Measurements from ENCODE around the gene OR51M1.

The OR51M1 gene

DNA sequence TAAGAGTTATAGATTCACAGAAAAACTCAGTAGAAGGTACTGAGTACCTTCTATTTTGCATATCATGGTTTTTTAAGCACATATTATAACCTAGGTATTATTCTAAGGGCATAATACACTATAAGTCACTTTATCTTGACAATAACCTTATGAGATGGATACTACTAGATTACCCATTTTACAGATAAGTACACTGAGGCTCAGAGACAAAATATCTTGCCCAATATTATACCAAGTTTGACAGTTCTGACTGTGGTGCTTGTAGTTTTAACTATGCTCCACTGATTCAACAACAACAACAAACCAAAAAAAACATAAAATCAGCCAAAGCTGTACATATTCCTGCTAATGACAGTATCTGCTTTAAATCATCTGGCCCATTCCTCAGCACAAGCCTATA is 10.5 kb downstream of the OR51M1 start:
- no peak for DNase-seq

DNA sequence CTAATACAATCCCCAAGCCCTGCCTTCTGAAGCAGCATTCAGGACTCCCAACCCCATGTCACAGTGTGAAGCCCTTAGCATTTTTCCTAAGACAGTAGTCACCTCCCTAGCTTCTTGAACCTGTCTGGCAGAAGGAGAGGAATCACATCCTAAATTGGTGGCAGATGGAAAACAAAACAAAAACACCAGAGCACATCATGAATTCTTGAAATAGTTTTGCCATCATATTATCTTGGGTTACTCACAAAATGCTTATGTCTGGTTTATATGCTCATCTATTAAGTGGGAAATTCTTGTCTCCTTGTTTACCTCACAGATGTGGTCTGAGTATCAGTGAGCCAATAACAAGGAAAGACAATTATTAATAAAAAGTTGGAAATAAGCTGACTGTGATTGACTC is 15.3 kb downstream of the OR51M1 start:
- DNase-seq: no peak

DNA sequence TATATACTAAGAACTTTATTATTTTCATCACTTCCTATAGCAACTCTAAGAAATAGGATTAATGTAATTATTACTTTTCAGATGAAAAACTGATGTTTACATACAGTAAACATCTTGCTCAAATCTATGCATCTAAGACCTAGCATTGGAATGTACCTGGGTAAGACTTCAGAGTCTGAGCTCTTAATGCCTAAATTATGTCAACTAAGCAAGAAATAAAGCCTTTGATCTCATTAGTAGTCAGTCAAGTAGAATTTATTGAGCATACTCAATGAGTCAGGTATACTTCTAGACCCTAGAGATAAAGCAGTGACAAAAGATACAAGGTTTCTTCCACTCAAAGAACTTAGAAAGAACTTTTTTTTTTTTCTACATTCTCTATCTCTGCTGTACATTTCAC is 21.6 kb downstream of the OR51M1 start:
- no peak for DNase-seq

DNA sequence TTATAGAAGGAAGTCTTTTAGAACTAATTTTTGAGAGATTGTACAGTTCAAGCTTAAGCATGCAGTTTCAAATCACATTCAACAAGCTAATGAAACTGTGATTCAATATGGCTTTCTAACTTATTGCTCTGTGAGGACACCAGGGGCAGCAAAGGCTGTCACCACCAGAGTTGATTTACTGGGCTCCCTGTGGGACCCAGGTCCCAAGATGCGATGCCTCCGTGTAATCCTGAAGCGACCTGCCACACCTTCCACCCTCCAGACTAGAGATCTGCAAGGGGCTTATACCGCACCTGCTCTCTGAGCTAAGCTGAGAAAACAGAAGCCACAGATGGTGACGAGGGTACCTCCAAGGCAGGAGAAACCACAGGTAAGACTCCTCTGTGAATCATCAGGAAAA is 37.4 kb downstream of the OR51M1 start:
- no peak for DNase-seq

DNA sequence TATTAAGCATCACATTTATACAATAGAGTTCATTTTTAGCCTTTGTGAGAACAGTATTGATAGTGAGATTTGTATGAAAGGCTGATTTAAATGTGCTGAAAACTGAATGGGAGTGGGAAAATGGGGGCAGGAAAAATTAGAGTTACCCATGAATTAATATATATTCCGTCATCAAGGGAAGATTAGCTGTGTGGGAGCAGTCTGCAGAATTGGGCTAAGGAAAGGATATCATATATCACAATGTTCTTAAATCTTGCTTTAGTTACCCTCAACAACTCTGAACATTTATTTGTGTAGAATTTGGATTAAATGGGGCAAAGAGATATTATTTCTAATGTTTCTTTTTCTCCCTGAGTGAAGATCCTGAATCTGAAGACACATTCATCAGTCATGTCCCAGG is 38.2 kb downstream of the OR51M1 start, which contains the start of gene OR51Q1:
TSS of gene OR51Q1 (plus strand) at position 301 of the 400 bp plus-strand sequence. CDS start at position 391, 90 bp downstream.
- DNase-seq: no peak

DNA sequence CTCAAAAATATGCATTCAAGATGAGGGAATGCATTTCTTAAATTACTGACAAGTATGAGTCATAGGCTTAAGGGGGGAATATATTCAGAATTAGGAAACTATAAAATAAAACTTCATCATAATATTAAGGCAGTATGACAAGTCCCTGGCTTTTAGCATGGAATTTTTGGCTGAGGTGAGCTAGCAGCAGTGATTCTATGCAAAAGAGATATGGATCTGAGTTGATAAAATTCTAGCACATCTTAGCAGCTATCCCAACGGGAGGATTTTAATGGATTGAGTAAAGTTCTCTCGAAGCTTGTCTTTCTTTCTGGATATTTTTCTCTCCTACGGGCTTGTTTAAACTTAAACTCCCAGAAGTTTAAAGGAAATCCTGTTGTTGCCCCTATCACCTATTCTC is 39.5 kb downstream of the OR51M1 start:
- no peak for DNase-seq

DNA sequence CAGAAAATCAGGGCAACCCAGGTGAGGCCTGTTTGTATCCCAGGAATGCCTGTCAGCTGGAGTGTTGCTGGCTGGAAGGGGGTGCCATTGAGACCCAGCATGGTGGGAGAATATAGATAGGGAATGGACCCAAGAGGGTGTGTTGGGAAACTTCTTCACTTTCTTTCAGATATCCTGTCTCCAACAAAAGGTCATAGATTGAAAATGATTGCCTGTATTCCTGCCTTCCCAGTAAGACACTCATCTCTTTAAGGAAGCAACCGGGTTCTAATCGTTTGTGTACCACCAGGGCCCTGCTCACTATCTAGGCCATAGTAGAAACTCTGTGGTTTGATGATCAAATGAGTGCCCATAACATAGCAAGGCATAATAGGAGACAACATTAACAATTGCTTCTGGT is 57.8 kb downstream of the OR51M1 start, which contains the start of gene OR51I1:
TSS of gene OR51I1 (minus strand) at position 101 of the 400 bp plus-strand sequence. CDS start at position 101, 0 bp downstream.
- no peak for DNase-seq
